MM.1S (cell line): ENCODE data around the gene TBATA.

Experiments used
- DNase-seq: peaks from one replicate; pipeline ENCODE4 v3.0.0-alpha.2; 2015
- H2AFZ ChIP-seq: fragments of 300-600 bp; sonication (generic); 2 replicates; pipeline ENCODE4 v1.6.0; 2016; ENCODE audit warnings: antibody characterized with exemption, low read length
- H3F3A ChIP-seq: fragments of 300-600 bp; sonication (generic); 2 replicates; pipeline ENCODE4 v1.6.1; 2016; ENCODE audit warnings: mild to moderate bottlenecking, antibody characterized with exemption, low read length, moderate library complexity, mixed read lengths; ENCODE audit not compliant: insufficient read depth
- H3K27ac ChIP-seq: fragments of 300-600 bp; sonication (generic); 2 replicates; pipeline ENCODE4 v1.5.1; 2016; ENCODE audit warnings: mild to moderate bottlenecking, low read length
- H3K27me3 ChIP-seq: fragments of 300-600 bp; sonication (generic); replicated peaks from 2 replicates; pipeline ENCODE4 v1.6.0; 2016; ENCODE audit warnings: low read length; ENCODE audit not compliant: insufficient read depth
- H3K36me3 ChIP-seq: fragments of 300-600 bp; sonication (generic); replicated peaks from 2 replicates; pipeline ENCODE4 v1.6.1; 2016; ENCODE audit warnings: mild to moderate bottlenecking, low read length, mixed read lengths; ENCODE audit not compliant: insufficient read depth
- H3K4me1 ChIP-seq: fragments of 300-600 bp; sonication (generic); 2 replicates; pipeline ENCODE4 v1.6.1; 2016; ENCODE audit warnings: low read length, mixed read lengths
- H3K4me2 ChIP-seq: fragments of 300-600 bp; sonication (generic); 2 replicates; pipeline ENCODE4 v1.6.0; 2016; ENCODE audit warnings: low read depth, low read length
- H3K4me3 ChIP-seq: fragments of 300-600 bp; sonication (generic); 2 replicates; pipeline ENCODE4 v1.5.1; 2016; ENCODE audit warnings: low read length, mixed read lengths
- H3K79me2 ChIP-seq: fragments of 300-600 bp; sonication (generic); 2 replicates; pipeline ENCODE4 v1.6.1; 2016; ENCODE audit warnings: mixed run types, low read length, mixed read lengths
- H3K9ac ChIP-seq: fragments of 300-600 bp; sonication (generic); 2 replicates; pipeline ENCODE4 v1.6.1; 2016; ENCODE audit warnings: low read length, mixed read lengths
- H3K9me2 ChIP-seq: fragments of 300-600 bp; sonication (generic); replicated peaks from 2 replicates; pipeline ENCODE4 v1.6.1; 2016; ENCODE audit warnings: mild to moderate bottlenecking, low read length, mixed read lengths; ENCODE audit not compliant: insufficient read depth
- H3K9me3 ChIP-seq: fragments of 300-600 bp; sonication (generic); replicated peaks from 2 replicates; pipeline ENCODE4 v1.6.1; 2016; ENCODE audit warnings: mild to moderate bottlenecking, low read length, mixed read lengths; ENCODE audit not compliant: insufficient read depth
- H4K20me1 ChIP-seq: fragments of 300-600 bp; sonication (generic); 2 replicates; pipeline ENCODE4 v1.6.1; 2016; ENCODE audit warnings: mild to moderate bottlenecking, low read length, moderate library complexity, mixed read lengths; ENCODE audit not compliant: insufficient read depth
- EZH2 ChIP-seq: fragments of 300-600 bp; sonication (generic); optimal IDR thresholded peaks from 2 replicates; pipeline ENCODE3; 2017; ENCODE audit warnings: low read depth, mild to moderate bottlenecking, antibody characterized with exemption, low read length, mixed read lengths
- EZH2phosphoT487 ChIP-seq: fragments of 300-600 bp; sonication (generic); IDR thresholded peaks from 2 replicates; pipeline ENCODE4 v1.6.1; 2018; ENCODE audit warnings: antibody characterized with exemption, low read length
- TF ChIP-seq, protein P1 (sequence below): fragments of 300-600 bp; sonication (generic); IDR thresholded peaks from 2 replicates; pipeline ENCODE4 v1.5.1; 2016; ENCODE audit warnings: antibody characterized with exemption, low read length, mixed read lengths

The TBATA gene, protein sequence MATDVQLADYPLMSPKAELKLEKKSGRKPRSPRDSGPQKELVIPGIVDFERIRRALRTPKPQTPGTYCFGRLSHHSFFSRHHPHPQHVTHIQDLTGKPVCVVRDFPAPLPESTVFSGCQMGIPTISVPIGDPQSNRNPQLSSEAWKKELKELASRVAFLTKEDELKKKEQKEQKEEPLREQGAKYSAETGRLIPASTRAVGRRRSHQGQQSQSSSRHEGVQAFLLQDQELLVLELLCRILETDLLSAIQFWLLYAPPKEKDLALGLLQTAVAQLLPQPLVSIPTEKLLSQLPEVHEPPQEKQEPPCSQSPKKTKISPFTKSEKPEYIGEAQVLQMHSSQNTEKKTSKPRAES

DNA sequence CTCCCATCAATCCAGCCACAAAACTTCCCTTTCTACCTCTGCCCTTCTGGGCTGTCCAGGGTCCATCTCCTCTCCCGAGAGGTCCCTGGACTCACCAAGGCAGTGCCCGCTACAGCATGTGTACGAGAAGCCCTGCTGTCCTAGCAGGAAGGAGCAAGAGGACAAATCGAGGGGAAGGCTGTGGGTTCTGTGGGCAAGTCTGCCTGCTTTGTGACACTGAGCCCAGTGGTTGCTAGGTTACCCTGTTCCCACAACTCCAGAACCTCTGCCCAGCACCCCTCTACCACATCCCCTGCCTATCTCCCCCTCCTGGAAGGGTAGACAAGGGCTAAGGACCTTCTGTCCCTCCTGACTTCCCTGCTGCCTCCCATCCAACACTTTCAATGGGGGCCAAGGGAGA lies at the start of gene TBATA:
Gene TBATA (minus strand): TSS at position 188 of the 400 bp plus-strand sequence. CDS start 1,998 bp downstream, outside the sequence.
- Histone ChIP-seq H3F3A (no peaks in the 10 kb centered on the region), H3K4me3 (no peak within 1 kb of the TSS), H3K79me2 (no peaks in the 10 kb centered on the region), H3K4me1 (no peaks in the 10 kb centered on the region), H3K9me2 (no peaks in the 10 kb centered on the region), H3K27ac (no peak within 1 kb of the TSS), H3K36me3 (no peaks in the 10 kb centered on the region), H3K9ac (no peak within 1 kb of the TSS), H2AFZ (no peak within 1 kb of the TSS), H3K4me2 (no peak within 1 kb of the TSS), H3K27me3 (no peaks in the 10 kb centered on the region), H4K20me1 (no peaks in the 10 kb centered on the region), H3K9me3 (no peaks in the 10 kb centered on the region)
- TF ChIP-seq EZH2phosphoT487: no peak
- no peak for TF ChIP-seq EZH2
- TF ChIP-seq, protein P1, sequence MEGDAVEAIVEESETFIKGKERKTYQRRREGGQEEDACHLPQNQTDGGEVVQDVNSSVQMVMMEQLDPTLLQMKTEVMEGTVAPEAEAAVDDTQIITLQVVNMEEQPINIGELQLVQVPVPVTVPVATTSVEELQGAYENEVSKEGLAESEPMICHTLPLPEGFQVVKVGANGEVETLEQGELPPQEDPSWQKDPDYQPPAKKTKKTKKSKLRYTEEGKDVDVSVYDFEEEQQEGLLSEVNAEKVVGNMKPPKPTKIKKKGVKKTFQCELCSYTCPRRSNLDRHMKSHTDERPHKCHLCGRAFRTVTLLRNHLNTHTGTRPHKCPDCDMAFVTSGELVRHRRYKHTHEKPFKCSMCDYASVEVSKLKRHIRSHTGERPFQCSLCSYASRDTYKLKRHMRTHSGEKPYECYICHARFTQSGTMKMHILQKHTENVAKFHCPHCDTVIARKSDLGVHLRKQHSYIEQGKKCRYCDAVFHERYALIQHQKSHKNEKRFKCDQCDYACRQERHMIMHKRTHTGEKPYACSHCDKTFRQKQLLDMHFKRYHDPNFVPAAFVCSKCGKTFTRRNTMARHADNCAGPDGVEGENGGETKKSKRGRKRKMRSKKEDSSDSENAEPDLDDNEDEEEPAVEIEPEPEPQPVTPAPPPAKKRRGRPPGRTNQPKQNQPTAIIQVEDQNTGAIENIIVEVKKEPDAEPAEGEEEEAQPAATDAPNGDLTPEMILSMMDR: no peak
- DNase-seq: no peak

- no peaks in the 10 kb centered on the region for H3K27me3 ChIP-seq
- H3K79me2 ChIP-seq: no peaks in the 10 kb centered on the region
- H3K9ac ChIP-seq: no peak overlapping the region
- H3K9me2 ChIP-seq: no peaks in the 10 kb centered on the region
- no peak overlapping the region for H3K4me2 ChIP-seq
- no peak overlapping the region for H2AFZ ChIP-seq
- no peaks in the 10 kb centered on the region for H3K4me1 ChIP-seq
- no peaks in the 10 kb centered on the region for H3K36me3 ChIP-seq
- H3K4me3 ChIP-seq: no peak overlapping the region
- H3F3A ChIP-seq: no peaks in the 10 kb centered on the region
- no peak overlapping the region for H3K27ac ChIP-seq
- DNase-seq: no peak
- TF ChIP-seq EZH2phosphoT487 (no peak), EZH2 (no peak)
- TF ChIP-seq, protein P1: no peak
- no peaks in the 10 kb centered on the region for H4K20me1 ChIP-seq
- H3K9me3 ChIP-seq: no peaks in the 10 kb centered on the region
Measured at GRCh38 chr10:70834441-70835151, 49.4 kb upstream of the TBATA start.

- Histone ChIP-seq H3K9me2 (no peaks in the 10 kb centered on the region), H3K36me3 (no peaks in the 10 kb centered on the region), H3K4me1 (no peaks in the 10 kb centered on the region), H3K27ac (no peak overlapping the region), H3K79me2 (no peaks in the 10 kb centered on the region), H3K4me3 (no peak overlapping the region), H3K9me3 (no peaks in the 10 kb centered on the region), H3K27me3 (no peaks in the 10 kb centered on the region), H3F3A (no peaks in the 10 kb centered on the region), H3K9ac (no peak overlapping the region), H3K4me2 (no peak overlapping the region), H2AFZ (no peak overlapping the region), H4K20me1 (no peaks in the 10 kb centered on the region)
- no peak for DNase-seq
- TF ChIP-seq EZH2phosphoT487 (no peak), EZH2 (no peak)
- TF ChIP-seq, protein P1: no peak
Measured at GRCh38 chr10:70834021-70834420, 48.8 kb upstream of the TBATA start.
